ENCODE data around the gene GPR141.

DNA sequence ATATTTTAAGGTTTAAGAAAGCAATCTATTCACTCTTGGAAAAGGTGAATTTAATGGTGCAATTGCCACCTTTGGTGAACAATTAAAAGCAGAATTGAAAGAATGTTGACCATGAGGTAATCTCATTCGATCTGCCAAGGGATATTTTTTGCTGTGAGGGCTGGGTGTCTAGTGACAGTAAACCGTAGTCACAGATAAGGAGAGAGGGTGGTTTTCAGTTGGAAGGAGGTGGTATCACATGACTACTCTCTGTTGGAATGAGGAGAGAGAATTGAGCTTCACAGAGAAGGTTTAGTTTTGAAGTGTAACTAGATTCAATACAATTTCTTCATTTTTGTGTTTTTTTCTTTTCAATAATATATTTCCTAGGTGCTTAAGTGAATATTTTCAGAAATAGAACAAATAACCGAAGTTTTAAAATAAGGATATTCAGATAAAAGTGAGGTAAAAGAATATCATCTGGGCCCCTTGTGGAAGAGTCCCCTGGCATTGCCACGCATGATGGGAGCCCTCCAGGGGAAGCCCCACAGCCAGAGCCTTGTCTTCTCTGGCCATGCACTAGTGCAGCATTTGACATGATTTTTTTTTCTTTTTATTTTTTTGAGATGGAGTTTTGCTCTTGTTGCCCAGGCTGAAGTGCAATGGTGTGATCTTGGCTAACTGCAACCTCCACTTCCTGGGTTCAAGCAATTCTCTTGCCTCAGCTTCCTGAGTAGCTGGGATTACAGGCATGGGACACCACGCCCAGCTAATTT is 73.4 kb downstream of the GPR141 start:
- TF ChIP-seq, protein P1, sequence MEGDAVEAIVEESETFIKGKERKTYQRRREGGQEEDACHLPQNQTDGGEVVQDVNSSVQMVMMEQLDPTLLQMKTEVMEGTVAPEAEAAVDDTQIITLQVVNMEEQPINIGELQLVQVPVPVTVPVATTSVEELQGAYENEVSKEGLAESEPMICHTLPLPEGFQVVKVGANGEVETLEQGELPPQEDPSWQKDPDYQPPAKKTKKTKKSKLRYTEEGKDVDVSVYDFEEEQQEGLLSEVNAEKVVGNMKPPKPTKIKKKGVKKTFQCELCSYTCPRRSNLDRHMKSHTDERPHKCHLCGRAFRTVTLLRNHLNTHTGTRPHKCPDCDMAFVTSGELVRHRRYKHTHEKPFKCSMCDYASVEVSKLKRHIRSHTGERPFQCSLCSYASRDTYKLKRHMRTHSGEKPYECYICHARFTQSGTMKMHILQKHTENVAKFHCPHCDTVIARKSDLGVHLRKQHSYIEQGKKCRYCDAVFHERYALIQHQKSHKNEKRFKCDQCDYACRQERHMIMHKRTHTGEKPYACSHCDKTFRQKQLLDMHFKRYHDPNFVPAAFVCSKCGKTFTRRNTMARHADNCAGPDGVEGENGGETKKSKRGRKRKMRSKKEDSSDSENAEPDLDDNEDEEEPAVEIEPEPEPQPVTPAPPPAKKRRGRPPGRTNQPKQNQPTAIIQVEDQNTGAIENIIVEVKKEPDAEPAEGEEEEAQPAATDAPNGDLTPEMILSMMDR (IDR thresholded peaks at IDR 0.05; ENCODE audit: low read length): no peak
- no peak for TF ChIP-seq EZH2 (IDR thresholded peaks at IDR 0.05; ENCODE audit: borderline replicate concordance, low read length)

Data from OCI-LY1 (cell line).